ENCODE results near the gene FXYD6.
A peak's percentile ranks its signal among the peaks of the same experiment; 100 is the strongest.

The FXYD6 gene

DNA sequence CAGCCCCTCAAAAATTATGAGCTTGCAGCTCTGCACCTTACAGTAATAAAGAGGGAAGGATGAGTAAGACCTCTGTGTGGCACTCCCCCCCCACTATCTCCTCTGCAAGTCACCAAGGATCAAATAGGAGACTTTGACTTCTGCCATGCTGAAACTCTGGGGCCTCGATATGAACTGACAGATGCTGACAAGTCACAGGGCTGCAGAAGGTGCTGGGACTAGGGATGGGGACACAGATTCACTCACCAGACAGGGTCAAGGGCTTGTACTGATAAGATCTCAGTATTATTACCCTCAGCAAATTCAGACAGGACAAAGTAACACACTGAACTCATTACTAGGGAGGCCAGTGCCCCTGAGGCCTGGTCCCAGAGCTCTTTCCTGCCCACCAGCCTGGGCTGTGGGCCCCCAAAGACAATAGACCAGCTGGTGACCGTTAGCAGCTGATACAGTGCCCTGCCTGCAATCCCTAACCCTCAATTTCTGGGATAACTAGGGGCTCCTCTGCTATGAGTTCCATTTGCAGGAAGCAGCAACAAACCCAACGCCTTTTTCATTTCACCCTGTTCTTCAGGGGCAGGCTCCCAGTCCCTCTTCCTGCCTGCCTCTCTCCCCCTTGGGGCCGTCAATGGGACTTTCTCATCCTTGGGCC, 32.6 kb upstream of the FXYD6 start:
- TF ChIP-seq GABPA (IDR thresholded peaks at IDR 0.05; ENCODE audit: low read depth) (no peak), SPI1 (IDR thresholded peaks at IDR 0.05; ENCODE audit: borderline replicate concordance, low read depth) (no peak), POLR2AphosphoS5 (IDR thresholded peaks at IDR 0.05; ENCODE audit: low read depth) (no peak)
- TF ChIP-seq, protein P1, sequence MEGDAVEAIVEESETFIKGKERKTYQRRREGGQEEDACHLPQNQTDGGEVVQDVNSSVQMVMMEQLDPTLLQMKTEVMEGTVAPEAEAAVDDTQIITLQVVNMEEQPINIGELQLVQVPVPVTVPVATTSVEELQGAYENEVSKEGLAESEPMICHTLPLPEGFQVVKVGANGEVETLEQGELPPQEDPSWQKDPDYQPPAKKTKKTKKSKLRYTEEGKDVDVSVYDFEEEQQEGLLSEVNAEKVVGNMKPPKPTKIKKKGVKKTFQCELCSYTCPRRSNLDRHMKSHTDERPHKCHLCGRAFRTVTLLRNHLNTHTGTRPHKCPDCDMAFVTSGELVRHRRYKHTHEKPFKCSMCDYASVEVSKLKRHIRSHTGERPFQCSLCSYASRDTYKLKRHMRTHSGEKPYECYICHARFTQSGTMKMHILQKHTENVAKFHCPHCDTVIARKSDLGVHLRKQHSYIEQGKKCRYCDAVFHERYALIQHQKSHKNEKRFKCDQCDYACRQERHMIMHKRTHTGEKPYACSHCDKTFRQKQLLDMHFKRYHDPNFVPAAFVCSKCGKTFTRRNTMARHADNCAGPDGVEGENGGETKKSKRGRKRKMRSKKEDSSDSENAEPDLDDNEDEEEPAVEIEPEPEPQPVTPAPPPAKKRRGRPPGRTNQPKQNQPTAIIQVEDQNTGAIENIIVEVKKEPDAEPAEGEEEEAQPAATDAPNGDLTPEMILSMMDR (IDR thresholded peaks at IDR 0.05; ENCODE audit: insufficient read depth, low read length), result no peak
- TF ChIP-seq, protein P2, sequence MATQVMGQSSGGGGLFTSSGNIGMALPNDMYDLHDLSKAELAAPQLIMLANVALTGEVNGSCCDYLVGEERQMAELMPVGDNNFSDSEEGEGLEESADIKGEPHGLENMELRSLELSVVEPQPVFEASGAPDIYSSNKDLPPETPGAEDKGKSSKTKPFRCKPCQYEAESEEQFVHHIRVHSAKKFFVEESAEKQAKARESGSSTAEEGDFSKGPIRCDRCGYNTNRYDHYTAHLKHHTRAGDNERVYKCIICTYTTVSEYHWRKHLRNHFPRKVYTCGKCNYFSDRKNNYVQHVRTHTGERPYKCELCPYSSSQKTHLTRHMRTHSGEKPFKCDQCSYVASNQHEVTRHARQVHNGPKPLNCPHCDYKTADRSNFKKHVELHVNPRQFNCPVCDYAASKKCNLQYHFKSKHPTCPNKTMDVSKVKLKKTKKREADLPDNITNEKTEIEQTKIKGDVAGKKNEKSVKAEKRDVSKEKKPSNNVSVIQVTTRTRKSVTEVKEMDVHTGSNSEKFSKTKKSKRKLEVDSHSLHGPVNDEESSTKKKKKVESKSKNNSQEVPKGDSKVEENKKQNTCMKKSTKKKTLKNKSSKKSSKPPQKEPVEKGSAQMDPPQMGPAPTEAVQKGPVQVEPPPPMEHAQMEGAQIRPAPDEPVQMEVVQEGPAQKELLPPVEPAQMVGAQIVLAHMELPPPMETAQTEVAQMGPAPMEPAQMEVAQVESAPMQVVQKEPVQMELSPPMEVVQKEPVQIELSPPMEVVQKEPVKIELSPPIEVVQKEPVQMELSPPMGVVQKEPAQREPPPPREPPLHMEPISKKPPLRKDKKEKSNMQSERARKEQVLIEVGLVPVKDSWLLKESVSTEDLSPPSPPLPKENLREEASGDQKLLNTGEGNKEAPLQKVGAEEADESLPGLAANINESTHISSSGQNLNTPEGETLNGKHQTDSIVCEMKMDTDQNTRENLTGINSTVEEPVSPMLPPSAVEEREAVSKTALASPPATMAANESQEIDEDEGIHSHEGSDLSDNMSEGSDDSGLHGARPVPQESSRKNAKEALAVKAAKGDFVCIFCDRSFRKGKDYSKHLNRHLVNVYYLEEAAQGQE (IDR thresholded peaks at IDR 0.05; ENCODE audit: insufficient replicate concordance, low read depth), result no peak
- no peak for DNase-seq (ENCODE audit: low read depth in 1 of 2, low spot score in 1 of 2)
- no peak overlapping the region for H3K27ac ChIP-seq (replicated peaks)
- H3K4me3 ChIP-seq (replicated peaks; ENCODE audit: insufficient read depth, low read length), result no peak overlapping the region
- H3K27me3 ChIP-seq (ENCODE audit: insufficient read depth, poor library complexity, severe bottlenecking), result peaks cover 3% of the 10 kb centered on the region

DNA sequence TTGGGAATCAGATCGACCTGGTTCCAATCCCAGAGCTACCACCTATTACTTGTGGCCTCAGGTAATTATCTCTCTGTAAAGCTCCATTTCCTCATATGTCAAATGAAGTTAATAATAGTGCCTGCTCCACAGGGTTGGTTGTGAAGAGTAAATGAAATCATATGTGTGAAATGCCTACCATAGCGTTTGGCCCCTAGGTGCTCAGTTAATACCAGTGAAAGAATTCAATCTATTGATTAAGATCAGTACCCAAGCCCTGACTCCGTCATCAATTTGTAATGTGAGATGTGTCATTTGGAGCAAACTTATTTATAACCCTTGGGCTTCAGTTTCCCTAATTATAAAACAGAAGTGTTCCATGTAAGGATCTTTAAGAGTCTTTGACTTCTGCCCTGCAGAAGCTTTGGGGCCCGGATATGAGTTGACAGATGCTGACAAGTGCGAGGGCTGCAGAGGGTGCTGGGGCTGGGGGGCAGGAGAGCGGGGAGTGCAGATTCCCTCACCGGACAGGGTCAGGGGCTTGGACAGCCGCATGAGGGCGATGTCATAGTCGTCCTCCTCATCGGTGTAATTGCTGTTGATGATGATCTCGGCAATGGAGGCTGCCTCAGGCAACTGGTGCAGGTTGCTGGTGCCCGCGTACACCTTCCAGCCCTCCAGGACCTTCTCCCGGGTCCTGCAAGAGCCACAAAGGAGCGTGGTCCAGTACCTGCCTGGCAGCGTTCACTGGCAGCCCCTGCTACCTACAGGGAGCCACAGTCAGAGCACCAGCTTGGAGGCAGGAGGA, 31.8 kb upstream of the FXYD6 start:
- Histone ChIP-seq H3K27me3 (ENCODE audit: insufficient read depth, poor library complexity, severe bottlenecking) (peaks cover 3% of the 10 kb centered on the region), H3K4me3 (replicated peaks; ENCODE audit: insufficient read depth, low read length) (no peak overlapping the region), H3K27ac (replicated peaks) (no peak overlapping the region)
- DNase-seq (ENCODE audit: low read depth in 1 of 2, low spot score in 1 of 2), result no peak
- no peak for TF ChIP-seq GABPA (IDR thresholded peaks at IDR 0.05; ENCODE audit: low read depth)
- TF ChIP-seq, protein P2 (IDR thresholded peaks at IDR 0.05; ENCODE audit: insufficient replicate concordance, low read depth), result no peak
- no peak for TF ChIP-seq POLR2AphosphoS5 (IDR thresholded peaks at IDR 0.05; ENCODE audit: low read depth)
- TF ChIP-seq, protein P1 (IDR thresholded peaks at IDR 0.05; ENCODE audit: insufficient read depth, low read length), result no peak
- TF ChIP-seq SPI1 (IDR thresholded peaks at IDR 0.05; ENCODE audit: borderline replicate concordance, low read depth), result no peak

DNA sequence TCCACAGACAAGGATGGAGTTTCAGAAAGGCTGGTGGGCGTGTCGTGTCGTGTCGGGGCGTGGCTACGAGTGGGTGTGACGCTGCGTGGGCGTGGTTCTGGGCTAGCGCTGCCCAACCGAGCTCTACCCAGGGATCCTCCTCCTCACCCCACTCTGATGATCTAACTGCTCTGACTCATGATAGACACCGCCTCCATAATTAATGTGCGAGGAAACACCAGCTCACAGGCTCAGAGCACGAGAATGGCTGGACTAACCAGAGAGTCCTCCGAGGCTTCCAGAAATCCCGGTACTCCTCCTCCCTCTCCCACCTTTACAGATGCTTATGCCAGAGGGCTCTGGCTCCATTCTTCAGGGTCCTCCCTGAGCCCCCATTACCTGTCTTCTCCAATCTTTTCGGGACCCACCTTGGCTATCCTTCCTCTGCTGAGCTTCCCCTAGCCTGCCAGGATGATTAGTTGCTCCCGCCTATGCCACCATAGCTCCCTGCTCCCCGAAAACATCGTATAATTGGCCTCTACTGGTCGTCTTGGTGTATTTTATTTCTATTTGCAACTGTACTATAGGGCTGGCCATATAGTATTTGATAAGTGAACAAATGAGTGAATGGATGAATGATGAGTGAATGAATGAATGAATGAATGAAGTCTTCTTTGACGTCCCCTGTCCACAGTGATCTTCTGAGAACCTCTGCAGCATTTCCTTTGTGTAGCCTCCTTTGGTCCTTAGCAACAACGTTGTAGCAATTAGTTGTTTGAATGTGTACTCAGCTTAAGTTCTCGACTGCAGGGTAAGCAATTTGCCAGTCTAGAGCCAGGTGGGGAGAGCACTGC, 31.0 kb upstream of the FXYD6 start:
- DNase-seq (ENCODE audit: low read depth in 1 of 2, low spot score in 1 of 2), result peak in 1 of 2 experiments; percentile 71
- Histone ChIP-seq H3K4me3 (replicated peaks; ENCODE audit: insufficient read depth, low read length) (no peak overlapping the region), H3K27me3 (ENCODE audit: insufficient read depth, poor library complexity, severe bottlenecking) (peaks cover 3% of the 10 kb centered on the region), H3K27ac (replicated peaks) (no peak overlapping the region)
- TF ChIP-seq, protein P2 (IDR thresholded peaks at IDR 0.05; ENCODE audit: insufficient replicate concordance, low read depth), result no peak
- TF ChIP-seq SPI1 (IDR thresholded peaks at IDR 0.05; ENCODE audit: borderline replicate concordance, low read depth), result no peak
- TF ChIP-seq, protein P1 (IDR thresholded peaks at IDR 0.05; ENCODE audit: insufficient read depth, low read length), result no peak
- TF ChIP-seq POLR2AphosphoS5 (IDR thresholded peaks at IDR 0.05; ENCODE audit: low read depth), result no peak
- no peak for TF ChIP-seq GABPA (IDR thresholded peaks at IDR 0.05; ENCODE audit: low read depth)
